HG03097 (cell line): ENCODE measurements around the gene CAMK4.

Source experiments
- ATAC-seq: cut with Tn5 transposase; IDR thresholded peaks from one replicate; pipeline ENCODE4 v1.9.1; 2021; ENCODE audit not compliant: unreplicated experiment, low FRiP score

The CAMK4 gene

GRCh38 chr5:111513131-111513520 lies 288.9 kb downstream of the CAMK4 start:
- no peak for ATAC-seq

- no peak for ATAC-seq
Observed at GRCh38 chr5:111514087-111514486, 289.9 kb downstream of the CAMK4 start.

GRCh38 chr5:111517853-111518501 lies 293.8 kb downstream of the CAMK4 start:
- no peak for ATAC-seq

- ATAC-seq = no peak
Observed at GRCh38 chr5:111518777-111519176, 294.6 kb downstream of the CAMK4 start.

GRCh38 chr5:111520908-111521307 lies 296.7 kb downstream of the CAMK4 start:
- ATAC-seq = no peak

- ATAC-seq = no peak
Observed at GRCh38 chr5:111528056-111528455, 303.9 kb downstream of the CAMK4 start.

- peak; percentile 93 for ATAC-seq
Observed at GRCh38 chr5:111530298-111530740, 306.1 kb downstream of the CAMK4 start.

- ATAC-seq = no peak
Observed at GRCh38 chr5:111532886-111533582, 308.9 kb downstream of the CAMK4 start.

- ATAC-seq = no peak
Observed at GRCh38 chr5:111535879-111536549, 311.8 kb downstream of the CAMK4 start.

GRCh38 chr5:111537141-111538024 lies 313.2 kb downstream of the CAMK4 start:
- ATAC-seq = no peak
